NCI-H2081 treated with DMSO at 0.1 percent for 48 hours (cell line): Measurements from ENCODE around the gene ALOX12.

ENCODE experiments used
- DNase-seq: peaks from one replicate; lab custom pipeline; 2025; lab: John Stamatoyannopoulos, UW

The ALOX12 gene

GRCh38 chr17:7021993-7022778 is 26.3 kb downstream of the ALOX12 start:
- DNase-seq = no peak

DNA sequence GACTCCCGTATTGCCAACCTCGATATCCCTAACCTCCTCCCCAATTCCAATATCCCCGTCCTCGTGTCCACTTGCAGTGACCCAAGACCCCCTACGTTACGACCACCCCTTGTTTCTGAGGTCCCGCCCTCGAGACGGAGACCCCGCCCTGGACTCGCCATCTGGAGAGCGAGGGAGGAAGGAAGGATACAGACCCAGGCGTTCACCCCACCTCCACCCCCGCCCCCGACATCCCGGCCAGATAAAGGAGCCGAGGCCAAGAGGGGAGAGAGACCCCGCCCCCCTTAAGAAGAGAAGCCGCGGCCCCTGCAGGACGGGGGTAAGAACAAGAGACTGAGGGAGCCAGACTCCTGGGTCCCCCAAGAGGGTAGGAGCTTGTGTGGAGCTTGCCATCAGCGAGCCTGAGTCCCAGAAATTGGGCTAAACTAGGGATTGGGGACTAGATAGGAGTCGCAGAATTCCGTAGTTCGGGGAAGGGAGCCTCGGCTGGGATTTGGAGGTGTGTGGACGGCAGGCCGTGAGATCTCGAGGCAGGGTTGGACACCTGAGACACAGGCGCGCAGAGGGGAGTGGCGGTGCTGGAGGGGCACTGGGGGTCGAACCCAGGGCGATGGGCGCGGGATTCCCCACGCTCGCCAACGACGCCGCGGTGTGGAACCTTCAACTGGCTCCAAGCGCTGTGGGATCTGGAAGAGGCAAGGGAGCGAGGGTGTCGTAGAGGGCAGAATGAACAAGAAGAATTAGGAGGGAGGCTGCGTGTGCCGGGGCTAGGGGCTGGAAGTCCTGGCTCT is 27.1 kb downstream of the ALOX12 start, which contains the start of gene BCL6B:
BCL6B (plus strand) TSS at position 270 of the 791 bp plus-strand sequence. CDS start 622 bp downstream, outside the sequence.
- DNase-seq = no peak

DNA sequence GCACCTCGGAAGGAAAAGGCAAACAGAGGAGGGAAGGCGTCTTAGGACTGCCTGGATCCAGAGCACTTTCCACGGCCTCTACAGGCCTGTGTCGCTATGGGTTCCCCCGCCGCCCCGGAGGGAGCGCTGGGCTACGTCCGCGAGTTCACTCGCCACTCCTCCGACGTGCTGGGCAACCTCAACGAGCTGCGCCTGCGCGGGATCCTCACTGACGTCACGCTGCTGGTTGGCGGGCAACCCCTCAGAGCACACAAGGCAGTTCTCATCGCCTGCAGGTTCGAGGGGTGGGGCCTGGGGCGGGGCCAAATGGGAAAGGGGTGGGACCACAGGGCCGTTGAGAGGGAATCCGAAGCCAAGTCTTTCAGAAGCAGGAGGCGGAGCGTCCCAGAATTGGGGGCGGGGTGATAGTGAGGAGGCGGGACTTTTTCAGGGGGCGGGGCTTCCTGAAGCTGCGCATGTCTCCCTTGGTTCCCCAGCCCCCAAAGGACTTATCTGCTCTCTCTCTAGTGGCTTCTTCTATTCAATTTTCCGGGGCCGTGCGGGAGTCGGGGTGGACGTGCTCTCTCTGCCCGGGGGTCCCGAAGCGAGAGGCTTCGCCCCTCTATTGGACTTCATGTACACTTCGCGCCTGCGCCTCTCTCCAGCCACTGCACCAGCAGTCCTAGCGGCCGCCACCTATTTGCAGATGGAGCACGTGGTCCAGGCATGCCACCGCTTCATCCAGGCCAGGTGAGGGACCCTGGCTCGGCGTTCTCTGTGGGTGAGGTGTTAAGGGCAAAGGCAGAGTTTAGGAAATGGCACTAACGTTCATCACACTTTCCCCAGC is 27.9 kb downstream of the ALOX12 start:
- DNase-seq = no peak

GRCh38 chr17:7024402-7024785 is 28.5 kb downstream of the ALOX12 start:
- no peak for DNase-seq

DNA sequence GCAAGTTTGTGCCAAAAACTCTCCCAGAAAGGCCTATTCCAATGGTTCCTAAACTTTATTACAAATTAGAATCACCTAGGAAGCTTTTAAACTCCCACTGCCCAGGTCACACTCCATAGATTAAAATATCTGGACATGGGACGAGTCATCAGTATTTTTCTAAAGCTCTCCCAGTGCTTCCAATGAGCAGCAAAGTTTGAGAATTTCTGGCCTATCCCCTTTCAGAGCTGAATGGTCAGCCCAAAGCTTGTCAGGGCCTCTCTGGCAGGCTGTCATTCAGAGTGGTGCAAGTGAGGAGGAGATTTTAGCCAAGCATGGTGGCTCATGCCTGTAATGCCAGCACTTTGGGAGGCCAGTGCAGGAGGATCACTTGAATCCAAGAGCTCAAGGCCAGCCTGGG is 29.4 kb downstream of the ALOX12 start:
- DNase-seq = no peak

- no peak for DNase-seq
Observed at GRCh38 chr17:7026471-7027115, 30.7 kb downstream of the ALOX12 start.

DNA sequence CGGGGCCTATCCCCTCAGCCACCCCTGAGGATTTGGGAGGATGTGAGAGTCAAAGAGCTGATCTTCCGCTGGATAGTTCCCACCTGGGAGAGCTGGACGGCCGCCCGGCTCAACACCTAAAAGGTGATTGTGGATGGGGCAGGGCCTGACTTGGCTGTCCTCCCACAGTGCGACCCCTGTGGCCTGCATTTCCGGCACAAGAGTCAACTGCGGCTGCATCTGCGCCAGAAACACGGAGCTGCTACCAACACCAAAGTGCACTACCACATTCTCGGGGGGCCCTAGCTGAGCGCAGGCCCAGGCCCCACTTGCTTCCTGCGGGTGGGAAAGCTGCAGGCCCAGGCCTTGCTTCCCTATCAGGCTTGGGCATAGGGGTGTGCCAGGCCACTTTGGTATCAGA is 31.5 kb downstream of the ALOX12 start:
- DNase-seq = no peak

DNA sequence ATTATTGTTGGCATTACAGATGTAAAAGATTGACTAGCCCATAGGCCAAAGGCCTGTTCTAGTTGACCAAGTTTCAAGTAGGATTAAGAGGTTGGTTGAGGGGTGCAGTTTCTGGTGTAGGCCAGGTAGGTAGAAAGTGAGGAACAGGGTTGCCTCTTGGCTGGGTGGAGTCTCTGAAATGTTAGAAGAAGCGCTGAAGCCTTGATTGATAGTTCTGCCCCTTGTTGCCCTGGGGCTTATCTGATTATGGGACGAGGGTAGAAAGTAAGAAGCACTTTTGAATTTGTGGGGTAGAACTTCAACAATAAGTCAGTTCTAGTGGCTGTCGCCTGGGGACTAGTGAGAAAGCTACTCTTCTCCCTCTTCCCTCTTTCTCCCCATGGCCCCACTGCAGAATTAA is 33.2 kb downstream of the ALOX12 start:
- no peak for DNase-seq

DNA sequence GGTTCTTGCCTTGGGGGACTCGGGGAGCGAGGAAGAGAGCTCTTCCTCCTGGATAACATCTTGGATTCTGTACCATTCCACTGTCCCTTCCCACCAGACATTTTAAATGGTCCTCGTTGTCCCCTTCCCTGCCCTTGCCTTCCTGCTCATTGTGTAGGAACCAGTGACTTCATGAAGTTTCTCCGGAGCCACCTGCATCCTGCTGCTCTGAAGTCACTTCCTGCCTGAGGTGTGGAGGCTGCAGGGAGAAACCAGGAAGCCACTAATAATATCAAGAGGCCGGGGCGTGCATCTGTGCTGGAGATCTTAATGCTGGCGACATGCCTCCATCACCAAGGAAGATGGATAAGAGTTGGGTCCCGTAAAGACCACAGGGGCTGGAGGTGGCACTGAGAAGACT is 33.8 kb downstream of the ALOX12 start:
- no peak for DNase-seq

DNA sequence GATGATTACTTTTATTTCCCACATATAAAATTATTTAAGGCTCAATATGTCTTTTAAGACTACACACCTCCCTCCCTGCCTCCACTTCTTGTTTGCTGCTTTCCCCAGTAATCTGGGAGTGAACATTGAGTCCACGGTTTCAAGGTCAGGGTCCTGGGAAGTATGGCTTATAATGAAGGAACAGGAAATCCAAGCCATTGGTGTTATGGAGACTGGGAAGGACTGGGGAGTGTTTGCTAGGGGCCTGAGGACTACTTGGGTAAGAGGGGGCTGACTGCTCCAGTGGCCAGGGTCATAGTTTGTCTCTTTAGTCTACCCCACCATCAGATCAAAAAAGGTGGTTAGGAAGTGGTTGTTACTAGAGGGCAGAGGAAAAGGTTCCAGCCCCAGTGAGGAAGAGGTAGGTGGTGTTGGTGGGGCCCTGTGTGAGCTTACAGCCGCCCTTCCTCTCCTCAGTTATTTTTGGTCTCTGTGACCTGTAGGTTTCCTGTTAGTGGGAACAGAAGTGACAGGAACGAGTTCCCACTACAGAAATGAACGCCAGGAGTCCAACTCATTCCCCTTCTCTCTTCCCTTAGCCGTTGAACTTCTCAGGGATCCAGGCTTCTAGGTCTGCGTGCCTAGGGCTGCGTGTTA is 39.2 kb downstream of the ALOX12 start:
- DNase-seq = no peak

DNA sequence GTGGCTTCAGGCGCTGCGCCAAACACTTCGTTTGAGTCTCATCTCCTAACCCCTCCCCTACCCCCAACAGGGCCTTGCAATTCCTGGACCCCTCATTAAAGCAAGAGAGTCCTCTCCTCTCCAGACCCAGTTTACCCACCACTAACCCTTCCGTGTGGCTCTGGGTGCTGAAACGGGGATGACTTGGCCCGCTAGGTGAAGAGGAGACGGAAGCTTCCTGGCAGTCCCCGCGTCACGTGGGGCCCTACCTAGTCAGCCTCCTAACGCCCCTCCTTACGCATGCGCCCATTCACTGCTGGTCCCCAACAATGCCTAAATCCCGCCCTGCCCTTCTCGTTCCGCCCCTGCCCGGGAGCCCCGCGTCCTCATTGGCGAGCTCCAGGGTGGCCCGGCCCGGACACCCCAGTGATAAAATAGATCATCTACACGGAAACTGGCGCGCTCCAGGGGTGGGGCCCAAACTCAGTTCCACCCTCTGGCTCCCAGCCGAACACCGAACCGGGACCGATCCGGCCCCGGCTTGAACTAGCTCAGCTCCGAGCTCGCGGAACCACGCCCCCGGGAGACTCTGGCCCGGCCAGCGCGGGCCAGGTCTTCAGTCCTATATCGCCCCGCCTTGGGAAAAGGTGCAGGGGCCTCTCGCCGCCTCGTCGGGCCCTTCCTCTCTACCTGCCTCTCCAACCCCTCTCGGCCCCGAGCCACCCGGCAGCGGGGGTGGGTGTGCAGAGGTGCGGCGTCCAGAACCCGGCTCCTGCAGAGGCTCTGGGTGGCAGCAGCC is 39.9 kb downstream of the ALOX12 start, which contains the start of gene SLC16A13:
SLC16A13 (plus strand) TSS at position 425 of the 778 bp plus-strand sequence. CDS start 368 bp downstream, outside the sequence.
- DNase-seq = peak; percentile 48

DNA sequence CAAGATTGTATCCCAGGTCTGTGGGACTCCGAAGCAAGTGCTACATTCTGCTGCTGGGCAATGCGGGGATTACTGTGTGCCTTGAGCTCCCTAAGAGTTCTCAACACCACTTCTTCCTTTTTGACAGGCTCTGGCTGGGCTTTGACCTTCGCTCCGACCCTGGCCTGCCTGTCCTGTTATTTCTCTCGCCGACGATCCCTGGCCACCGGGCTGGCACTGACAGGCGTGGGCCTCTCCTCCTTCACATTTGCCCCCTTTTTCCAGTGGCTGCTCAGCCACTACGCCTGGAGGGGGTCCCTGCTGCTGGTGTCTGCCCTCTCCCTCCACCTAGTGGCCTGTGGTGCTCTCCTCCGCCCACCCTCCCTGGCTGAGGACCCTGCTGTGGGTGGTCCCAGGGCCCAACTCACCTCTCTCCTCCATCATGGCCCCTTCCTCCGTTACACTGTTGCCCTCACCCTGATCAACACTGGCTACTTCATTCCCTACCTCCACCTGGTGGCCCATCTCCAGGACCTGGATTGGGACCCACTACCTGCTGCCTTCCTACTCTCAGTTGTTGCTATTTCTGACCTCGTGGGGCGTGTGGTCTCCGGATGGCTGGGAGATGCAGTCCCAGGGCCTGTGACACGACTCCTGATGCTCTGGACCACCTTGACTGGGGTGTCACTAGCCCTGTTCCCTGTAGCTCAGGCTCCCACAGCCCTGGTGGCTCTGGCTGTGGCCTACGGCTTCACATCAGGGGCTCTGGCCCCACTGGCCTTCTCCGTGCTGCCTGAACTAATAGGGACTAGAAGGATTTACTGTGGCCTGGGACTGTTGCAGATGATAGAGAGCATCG is 42.4 kb downstream of the ALOX12 start:
- no peak for DNase-seq

GRCh38 chr17:7039832-7040231 is 44.0 kb downstream of the ALOX12 start:
- no peak for DNase-seq

DNA sequence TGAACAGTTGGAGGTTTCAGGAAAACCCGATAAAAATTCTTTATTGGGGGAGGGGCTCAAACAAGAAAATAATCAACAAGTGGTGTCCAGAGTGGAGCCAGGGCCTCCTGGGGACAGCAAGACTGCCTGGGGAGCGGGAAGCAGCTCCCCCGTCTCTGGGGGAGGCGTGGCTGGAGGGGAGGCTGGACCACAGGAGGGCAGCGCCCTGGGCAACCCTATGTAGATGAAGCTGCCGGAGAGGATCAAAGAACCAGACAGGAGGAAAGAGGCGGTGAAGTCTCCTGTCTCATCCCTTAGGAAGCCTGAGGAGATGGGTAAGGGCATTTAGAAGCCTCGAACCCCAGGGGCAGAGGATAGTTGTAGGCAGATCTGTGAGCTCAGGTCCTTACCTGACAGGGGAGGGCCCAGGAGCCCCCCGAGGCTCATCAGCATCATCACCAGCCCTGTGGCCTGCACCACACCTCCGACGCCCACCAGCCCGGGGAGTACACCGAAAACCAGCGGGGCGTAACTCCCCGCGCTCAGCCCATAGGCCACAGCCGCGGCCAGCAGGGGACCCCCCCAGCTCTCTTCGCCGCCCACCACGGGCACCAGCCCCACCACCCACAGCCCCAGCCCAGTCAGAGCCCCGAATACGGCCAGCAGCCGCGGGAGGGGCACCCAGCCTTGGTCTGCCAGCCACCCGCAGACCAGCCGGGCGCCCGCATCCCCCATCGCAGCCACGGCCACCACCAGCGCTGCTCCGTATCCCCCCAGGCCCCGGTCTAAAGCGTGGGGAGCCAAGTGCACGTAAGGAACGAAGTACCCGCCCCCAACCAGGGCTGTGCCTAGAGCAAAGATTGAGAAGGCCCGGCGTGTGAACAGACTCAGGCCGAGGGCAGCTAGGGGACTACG is 46.0 kb downstream of the ALOX12 start:
- no peak for DNase-seq

- no peak for DNase-seq
Observed at GRCh38 chr17:7042501-7043181, 46.8 kb downstream of the ALOX12 start.

DNA sequence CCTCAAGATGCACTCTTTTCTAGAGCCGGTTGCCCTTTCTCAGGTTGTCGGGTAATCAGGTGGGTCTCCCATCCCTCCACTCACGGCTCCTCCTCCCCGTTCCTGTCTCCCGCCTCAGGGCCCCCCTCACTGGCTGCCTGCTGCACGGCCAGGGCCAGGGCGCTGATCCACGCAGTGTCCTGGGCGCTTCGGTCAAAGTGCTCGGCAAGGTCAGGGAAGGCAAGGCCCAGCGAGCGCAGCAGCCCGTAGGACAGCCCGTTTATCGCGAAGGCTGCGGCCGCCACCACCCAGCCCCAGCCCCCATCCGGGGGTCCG is 47.3 kb downstream of the ALOX12 start:
- DNase-seq = no peak

DNA sequence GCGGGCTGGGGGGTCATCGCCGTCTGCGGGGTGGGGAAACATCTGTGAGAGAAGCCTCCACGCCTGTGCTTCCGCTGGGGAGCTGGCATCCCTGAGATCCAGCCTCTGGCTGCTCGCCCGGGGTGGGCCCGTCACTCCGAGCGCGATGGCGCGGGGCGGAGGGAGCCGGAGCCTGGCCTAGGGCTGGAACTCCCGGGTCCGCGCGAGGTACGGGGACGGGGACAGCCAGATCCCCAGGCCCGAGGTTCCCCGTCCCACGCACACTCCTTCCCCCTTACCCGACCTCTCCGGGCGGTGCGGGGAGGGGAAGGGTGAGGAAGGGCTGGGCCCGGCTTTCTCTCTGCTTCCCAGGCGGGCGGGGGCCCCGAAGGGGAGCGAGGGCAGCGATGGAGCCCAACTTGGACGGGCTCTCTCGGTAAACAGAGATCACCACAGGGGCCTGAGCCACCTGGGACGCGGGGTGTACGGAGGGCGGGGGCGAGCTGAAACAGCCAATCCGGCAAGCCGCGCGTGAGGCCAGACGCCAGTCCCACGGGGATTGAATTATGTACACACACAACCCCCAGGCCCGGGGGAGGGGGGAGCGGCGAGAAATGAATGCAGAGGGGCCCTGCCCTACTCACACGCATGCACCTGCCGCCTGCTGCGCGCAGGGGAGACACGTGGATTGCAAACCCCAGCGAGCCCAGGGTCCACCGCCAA is 47.8 kb downstream of the ALOX12 start, which contains the start of gene SLC16A11:
SLC16A11 (minus strand) TSS at position 596 of the 702 bp plus-strand sequence; CDS start at position 17, 579 bp downstream.
- DNase-seq = no peak
